Measurements from ENCODE around the gene TRHDE. TPM values are rescaled to one million over a fixed set of nuclear protein-coding genes. Genes with fewer than 3 reads are reported as not detected.

The TRHDE gene
- total and polyA plus RNA-seq, 2 donors from 2014 or later = 1.6 to 18.6 TPM

DNA sequence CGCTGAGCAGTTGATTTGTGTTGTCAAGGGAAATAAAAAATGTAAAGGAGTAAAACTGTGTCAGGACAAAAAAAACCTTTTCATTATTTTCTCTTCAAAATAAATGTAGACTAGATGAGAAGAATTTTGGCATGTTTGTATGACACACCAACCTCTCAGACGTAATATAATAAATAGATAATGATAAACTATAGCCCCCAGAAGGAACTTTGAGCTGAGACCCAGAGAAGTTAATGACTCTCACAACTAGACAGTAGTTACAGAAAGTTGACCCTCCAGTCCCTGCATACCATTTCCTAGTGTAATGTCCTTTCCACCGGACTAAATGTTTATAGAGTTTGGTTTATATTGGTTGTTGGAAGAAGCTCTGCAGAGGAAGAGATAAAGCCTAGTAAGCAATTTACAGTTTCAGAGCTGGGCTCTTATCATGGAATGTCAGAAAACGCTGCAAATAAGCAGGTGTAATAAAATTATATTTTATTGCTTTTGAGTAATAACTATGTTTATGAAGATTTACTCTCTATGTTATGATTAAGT is 97.3 kb downstream of the TRHDE start:
- Histone ChIP-seq H3K27ac (ENCODE audit: low read depth in 2 of 2, low read length in 2 of 2) (no peak overlapping the region), H3K9ac (ENCODE audit: low read length in 3 of 3) (no peak overlapping the region), H3K4me1 (ENCODE audit: control insufficient read depth in 2 of 3, insufficient read depth in 2 of 3, low read depth in 1 of 3, low read length in 3 of 3) (peaks cover 0 to 5% (median 0%) of the 10 kb centered on the region in 3 donors), H3K9me3 (ENCODE audit: control insufficient read depth in 2 of 3, insufficient read depth in 1 of 3, low read length in 3 of 3) (no peaks in the 10 kb centered on the region), H3K27me3 (ENCODE audit: control insufficient read depth, insufficient read depth, low read length) (no peaks in the 10 kb centered on the region), H3K4me3 (ENCODE audit: low read length in 3 of 3) (no peak overlapping the region), H3K36me3 (ENCODE audit: control insufficient read depth in 2 of 3, insufficient read depth in 3 of 3, low read length in 3 of 3) (no peaks in the 10 kb centered on the region)
- TF ChIP-seq, protein P1, sequence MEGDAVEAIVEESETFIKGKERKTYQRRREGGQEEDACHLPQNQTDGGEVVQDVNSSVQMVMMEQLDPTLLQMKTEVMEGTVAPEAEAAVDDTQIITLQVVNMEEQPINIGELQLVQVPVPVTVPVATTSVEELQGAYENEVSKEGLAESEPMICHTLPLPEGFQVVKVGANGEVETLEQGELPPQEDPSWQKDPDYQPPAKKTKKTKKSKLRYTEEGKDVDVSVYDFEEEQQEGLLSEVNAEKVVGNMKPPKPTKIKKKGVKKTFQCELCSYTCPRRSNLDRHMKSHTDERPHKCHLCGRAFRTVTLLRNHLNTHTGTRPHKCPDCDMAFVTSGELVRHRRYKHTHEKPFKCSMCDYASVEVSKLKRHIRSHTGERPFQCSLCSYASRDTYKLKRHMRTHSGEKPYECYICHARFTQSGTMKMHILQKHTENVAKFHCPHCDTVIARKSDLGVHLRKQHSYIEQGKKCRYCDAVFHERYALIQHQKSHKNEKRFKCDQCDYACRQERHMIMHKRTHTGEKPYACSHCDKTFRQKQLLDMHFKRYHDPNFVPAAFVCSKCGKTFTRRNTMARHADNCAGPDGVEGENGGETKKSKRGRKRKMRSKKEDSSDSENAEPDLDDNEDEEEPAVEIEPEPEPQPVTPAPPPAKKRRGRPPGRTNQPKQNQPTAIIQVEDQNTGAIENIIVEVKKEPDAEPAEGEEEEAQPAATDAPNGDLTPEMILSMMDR (IDR thresholded peaks at IDR 0.05; ENCODE audit: borderline replicate concordance, extremely low read depth, insufficient read depth) = no peak
- peak in 2 of 5 donors; percentile 13 to 16 for DNase-seq
- FAIRE-seq = no peak
- intact Hi-C loops (cut with DNase I) = no loop called here

DNA sequence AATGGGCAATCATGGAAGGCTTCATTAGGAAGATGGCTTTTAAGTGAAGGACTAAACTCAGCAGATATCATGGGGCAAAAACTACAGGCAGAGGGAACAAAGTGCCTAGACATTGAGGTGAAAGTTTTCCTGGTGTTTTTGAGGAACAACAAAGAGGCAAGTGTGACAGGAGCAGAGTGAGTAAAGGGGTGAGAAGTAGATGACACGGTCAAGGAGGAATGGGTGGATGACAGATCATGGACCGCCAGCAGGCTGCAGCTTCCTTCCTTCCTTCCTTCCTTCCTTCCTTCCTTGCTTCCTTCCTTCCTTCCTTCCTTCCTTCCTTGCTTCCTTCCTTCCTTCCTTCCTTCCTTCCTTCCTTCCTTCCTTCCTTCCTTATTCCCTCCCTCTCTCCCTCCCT is 108.3 kb downstream of the TRHDE start:
- Histone ChIP-seq H3K4me1 (ENCODE audit: control insufficient read depth in 2 of 3, insufficient read depth in 2 of 3, low read depth in 1 of 3, low read length in 3 of 3) (no peaks in the 10 kb centered on the region), H3K27me3 (ENCODE audit: control insufficient read depth, insufficient read depth, low read length) (no peaks in the 10 kb centered on the region), H3K9ac (ENCODE audit: low read length in 3 of 3) (no peak overlapping the region), H3K27ac (ENCODE audit: low read depth in 2 of 2, low read length in 2 of 2) (no peak overlapping the region), H3K36me3 (ENCODE audit: control insufficient read depth in 2 of 3, insufficient read depth in 3 of 3, low read length in 3 of 3) (no peaks in the 10 kb centered on the region), H3K9me3 (ENCODE audit: control insufficient read depth in 2 of 3, insufficient read depth in 1 of 3, low read length in 3 of 3) (no peaks in the 10 kb centered on the region), H3K4me3 (ENCODE audit: low read length in 3 of 3) (no peak overlapping the region)
- TF ChIP-seq, protein P1 (IDR thresholded peaks at IDR 0.05; ENCODE audit: borderline replicate concordance, extremely low read depth, insufficient read depth) = no peak
- intact Hi-C loops (cut with DNase I) = no loop called here
- no peak for FAIRE-seq
- no peak for DNase-seq

DNA sequence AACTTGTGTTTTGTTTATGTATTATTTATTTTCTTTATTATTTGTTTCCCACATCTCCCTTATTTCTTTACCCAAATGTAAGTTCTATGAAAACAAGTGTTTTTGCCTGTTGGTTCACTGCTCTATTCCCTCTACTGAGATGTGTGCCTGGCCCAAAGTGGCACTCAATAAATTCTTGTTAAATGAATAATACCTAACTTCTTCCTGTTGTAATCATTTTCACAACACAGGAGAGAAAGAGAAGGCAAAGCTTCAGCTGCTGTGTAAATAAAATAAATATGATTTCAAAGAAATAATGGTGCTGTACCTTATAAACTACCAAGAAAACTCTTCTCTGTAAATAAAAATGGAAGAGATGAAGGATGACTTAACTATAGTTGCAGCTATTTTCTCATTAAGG is 116.2 kb downstream of the TRHDE start:
- no peak overlapping the region for H3K9ac ChIP-seq (ENCODE audit: low read length in 3 of 3)
- no peaks in the 10 kb centered on the region for H3K4me1 ChIP-seq (ENCODE audit: control insufficient read depth in 2 of 3, insufficient read depth in 2 of 3, low read depth in 1 of 3, low read length in 3 of 3)
- no peaks in the 10 kb centered on the region for H3K27me3 ChIP-seq (ENCODE audit: control insufficient read depth, insufficient read depth, low read length)
- intact Hi-C loops (cut with DNase I) = no loop called here
- DNase-seq (no peak), FAIRE-seq (no peak)
- H3K9me3 ChIP-seq (ENCODE audit: control insufficient read depth in 2 of 3, insufficient read depth in 1 of 3, low read length in 3 of 3) = no peaks in the 10 kb centered on the region
- H3K36me3 ChIP-seq (ENCODE audit: control insufficient read depth in 2 of 3, insufficient read depth in 3 of 3, low read length in 3 of 3) = no peaks in the 10 kb centered on the region
- H3K4me3 ChIP-seq (ENCODE audit: low read length in 3 of 3) = no peak overlapping the region
- TF ChIP-seq, protein P1 (IDR thresholded peaks at IDR 0.05; ENCODE audit: borderline replicate concordance, extremely low read depth, insufficient read depth) = no peak
- H3K27ac ChIP-seq (ENCODE audit: low read depth in 2 of 2, low read length in 2 of 2) = no peak overlapping the region

DNA sequence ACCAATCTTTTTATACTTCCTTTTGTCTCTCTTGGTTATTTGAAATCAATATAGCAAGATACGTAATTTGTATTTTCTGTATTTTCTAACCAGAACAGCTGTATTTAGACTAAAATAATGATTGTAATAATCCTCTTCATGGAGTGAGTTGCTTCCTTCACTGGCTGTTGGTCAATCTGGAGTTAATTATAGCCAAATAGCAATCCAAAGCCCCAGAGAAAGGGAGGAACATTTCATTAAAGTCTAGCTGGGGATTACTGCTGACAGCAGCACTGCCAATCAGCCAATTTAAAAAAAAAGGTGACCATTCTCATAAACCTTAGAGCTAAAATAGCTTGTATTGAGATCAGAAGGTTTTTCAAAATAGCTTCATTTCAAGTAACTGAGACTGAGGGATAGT is 118.0 kb downstream of the TRHDE start:
- Histone ChIP-seq H3K9ac (ENCODE audit: low read length in 3 of 3) (no peak overlapping the region), H3K4me3 (ENCODE audit: low read length in 3 of 3) (no peak overlapping the region), H3K4me1 (ENCODE audit: control insufficient read depth in 2 of 3, insufficient read depth in 2 of 3, low read depth in 1 of 3, low read length in 3 of 3) (no peaks in the 10 kb centered on the region), H3K27me3 (ENCODE audit: control insufficient read depth, insufficient read depth, low read length) (no peaks in the 10 kb centered on the region), H3K27ac (ENCODE audit: low read depth in 2 of 2, low read length in 2 of 2) (no peak overlapping the region), H3K36me3 (ENCODE audit: control insufficient read depth in 2 of 3, insufficient read depth in 3 of 3, low read length in 3 of 3) (no peaks in the 10 kb centered on the region), H3K9me3 (ENCODE audit: control insufficient read depth in 2 of 3, insufficient read depth in 1 of 3, low read length in 3 of 3) (no peaks in the 10 kb centered on the region)
- FAIRE-seq (no peak), DNase-seq (no peak)
- intact Hi-C loops (cut with DNase I) = no loop called here
- TF ChIP-seq, protein P1 (IDR thresholded peaks at IDR 0.05; ENCODE audit: borderline replicate concordance, extremely low read depth, insufficient read depth) = no peak
